HG02943 (cell line): ENCODE results near the gene ASB18.
"Not testable (repeated sequence)": the region's sequence is repeated elsewhere in the genome, so short reads cannot be mapped to it uniquely, and the experiment has no call there.

Source experiments
- ATAC-seq: cut with Tn5 transposase; IDR thresholded peaks from one replicate; pipeline ENCODE4 v1.9.1; 2021; ENCODE audit warnings: mild to moderate bottlenecking, low read depth, moderate library complexity; ENCODE audit not compliant: unreplicated experiment

Gene ASB18

DNA sequence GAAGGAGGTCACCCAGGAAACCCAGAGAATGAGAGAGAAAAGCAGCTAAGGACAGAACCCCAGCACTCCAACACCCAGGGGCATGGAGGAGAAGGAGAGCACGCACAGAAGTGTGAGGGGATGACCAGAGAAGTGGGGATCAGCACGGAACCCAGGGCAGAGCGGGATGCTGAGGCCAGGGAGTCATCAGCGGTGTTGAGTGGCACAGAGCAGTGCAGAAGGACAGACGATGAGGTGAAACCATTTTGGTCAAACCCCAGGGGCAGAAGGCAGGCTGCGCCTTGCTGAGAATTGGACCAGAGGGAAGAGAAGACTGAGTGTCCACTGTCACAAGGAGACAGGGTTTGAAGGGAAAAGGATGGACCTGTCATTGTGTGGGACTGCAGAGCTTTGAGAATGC is 23.4 kb upstream of the ASB18 start:
- ATAC-seq, result no peak

GRCh38 chr2:236286873-236287545 is 22.8 kb upstream of the ASB18 start:
- no peak for ATAC-seq

GRCh38 chr2:236284208-236284607 is 20.0 kb upstream of the ASB18 start:
- ATAC-seq, result no peak

GRCh38 chr2:236282406-236282805 is 18.2 kb upstream of the ASB18 start:
- no peak for ATAC-seq

GRCh38 chr2:236281423-236281822 is 17.2 kb upstream of the ASB18 start:
- no peak for ATAC-seq

DNA sequence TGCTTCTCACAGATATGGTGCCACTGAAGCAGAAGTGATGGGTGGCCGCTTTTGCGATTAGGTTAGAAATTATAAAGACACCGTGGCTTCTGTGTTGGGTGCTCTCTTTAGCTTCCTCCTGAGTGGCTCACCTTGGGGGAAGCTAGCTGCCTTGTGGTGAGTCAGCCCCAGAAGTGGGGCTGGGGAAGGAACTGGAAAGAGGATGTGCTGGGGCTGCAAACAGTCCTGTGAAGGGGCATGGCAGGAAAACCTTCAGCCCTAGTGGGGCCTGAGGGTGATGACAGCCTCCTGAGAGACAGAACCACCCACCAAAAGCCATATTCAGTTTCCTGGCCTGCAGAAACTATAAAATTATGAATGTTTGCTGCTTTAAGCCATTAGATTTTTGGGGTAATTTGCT is 8.9 kb upstream of the ASB18 start:
- ATAC-seq, result no peak

- no peak for ATAC-seq
Observed at GRCh38 chr2:236271851-236272250, 7.6 kb upstream of the ASB18 start.

- ATAC-seq, result not testable (repeated sequence)
Observed at GRCh38 chr2:236269876-236270275, 5.7 kb upstream of the ASB18 start.

GRCh38 chr2:236265675-236266074 is 1.5 kb upstream of the ASB18 start:
- no peak for ATAC-seq

DNA sequence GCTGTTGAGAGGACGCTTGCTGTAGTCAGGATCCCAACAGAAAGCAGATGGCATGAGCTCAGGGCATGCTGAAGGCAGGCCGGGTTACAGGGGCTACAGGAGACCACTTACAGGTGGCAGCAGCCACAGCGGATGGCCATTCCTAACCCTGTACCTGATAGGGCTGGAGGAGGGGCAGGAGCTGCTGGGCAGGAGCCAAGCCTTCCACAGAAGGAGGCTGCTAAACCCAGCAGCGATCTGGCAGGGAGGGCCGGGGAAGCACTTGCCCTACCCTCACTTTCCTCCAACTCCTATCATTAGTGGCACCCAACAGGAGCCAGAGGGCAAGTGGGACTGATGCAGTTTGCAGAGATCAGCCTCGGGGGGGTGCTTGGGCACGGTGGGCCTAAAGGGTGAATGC is 2.0 kb downstream of the ASB18 start:
- no peak for ATAC-seq

DNA sequence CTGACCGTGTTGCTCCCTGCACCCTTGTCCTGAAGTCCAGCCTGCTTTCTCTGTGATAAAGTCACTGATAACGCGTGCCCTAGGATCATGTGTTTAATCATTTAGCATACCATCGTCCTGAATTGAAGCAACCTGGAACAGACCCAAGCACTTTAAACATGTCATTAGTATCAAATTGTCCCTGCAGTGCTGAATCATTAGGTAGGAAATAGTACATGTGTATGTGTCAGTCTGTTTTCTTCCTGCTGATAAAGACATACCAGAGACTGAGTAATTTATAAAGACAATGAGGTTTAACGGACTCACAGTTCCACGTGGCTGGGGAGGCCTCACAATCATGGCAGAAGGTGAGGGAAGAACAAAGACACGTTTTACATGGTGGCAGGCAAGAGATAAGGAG is 2.8 kb downstream of the ASB18 start:
- ATAC-seq, result no peak

DNA sequence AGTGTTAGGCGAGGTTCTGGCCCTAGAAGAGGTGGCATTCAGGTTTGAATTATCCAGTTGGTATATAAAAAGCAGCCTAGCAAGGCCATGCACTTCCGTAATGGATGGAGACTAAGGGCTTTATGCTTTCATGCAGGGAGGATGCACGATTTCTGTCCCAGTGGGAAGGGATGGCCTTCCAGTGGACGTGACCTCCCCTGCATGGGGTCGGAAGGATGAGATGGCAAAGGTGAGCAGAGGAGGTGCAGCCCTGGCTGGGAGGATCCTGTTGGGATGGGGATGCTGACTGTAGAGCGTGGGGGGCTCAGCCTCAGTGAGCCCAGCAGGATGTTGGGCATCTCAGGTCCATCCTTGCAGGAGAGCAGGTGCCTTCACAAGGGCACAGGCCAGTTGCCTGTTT is 4.8 kb downstream of the ASB18 start:
- ATAC-seq, result no peak

GRCh38 chr2:236257575-236257974 is 6.6 kb downstream of the ASB18 start:
- no peak for ATAC-seq

DNA sequence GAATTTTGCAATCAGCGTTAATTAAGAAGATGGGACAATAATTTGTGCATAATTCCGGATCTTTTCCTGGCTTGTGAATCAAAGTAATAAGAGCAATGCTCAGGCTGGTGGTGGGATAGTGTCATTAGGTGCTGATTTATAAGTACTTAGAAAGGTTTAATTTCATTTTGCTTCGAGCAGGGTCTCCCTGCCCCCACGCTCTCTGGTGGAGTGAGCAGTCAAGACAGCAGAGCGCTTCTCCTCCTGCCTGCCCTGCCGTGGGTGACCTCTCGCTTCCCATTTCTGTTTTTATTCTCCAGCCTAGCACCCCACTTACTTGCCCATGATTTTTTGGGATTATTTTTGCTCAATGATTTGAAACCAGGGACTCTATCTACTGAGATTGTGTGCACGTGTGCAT is 7.1 kb downstream of the ASB18 start:
- ATAC-seq, result no peak

GRCh38 chr2:236256366-236256985 is 7.7 kb downstream of the ASB18 start:
- no peak for ATAC-seq

GRCh38 chr2:236254674-236255073 is 9.5 kb downstream of the ASB18 start:
- ATAC-seq, result no peak

DNA sequence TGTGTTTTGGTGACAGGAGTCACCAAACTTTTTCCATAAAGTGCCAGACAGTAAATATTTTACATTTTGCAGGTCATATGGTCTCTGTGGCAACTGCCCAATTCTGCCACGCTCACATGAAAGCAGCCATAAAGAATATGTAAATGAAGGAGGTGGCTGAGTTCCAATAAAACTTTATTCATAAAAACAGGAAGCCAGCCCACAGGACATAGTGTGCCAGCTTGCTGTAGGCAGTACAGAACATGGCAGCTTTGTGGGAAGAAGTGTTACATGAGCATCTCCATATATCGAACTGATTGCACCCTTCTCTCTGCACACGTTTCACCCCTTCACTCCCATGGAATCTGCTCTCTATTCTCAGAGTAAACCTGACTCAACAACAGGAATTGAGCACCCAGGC is 10.2 kb downstream of the ASB18 start:
- ATAC-seq, result no peak

DNA sequence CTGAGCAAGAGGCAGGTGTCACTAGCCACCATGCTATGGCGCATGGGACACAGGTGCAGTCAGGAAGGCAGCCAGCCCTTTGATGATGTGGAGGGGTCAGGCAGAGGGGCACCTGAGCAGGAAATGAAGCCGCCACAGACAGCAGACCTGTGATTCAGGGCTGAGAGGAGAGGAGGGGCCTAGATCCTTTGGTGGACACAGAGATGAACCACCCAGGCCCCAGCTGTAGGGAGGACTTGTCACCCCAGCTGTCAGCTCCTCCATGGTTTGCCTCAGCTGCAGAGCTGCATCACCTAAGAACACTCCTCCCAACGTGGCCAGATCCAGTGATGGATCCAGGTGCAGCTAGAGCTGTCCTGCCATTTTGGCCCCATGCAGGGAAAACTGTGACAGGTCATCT is 11.6 kb downstream of the ASB18 start:
- ATAC-seq, result no peak

DNA sequence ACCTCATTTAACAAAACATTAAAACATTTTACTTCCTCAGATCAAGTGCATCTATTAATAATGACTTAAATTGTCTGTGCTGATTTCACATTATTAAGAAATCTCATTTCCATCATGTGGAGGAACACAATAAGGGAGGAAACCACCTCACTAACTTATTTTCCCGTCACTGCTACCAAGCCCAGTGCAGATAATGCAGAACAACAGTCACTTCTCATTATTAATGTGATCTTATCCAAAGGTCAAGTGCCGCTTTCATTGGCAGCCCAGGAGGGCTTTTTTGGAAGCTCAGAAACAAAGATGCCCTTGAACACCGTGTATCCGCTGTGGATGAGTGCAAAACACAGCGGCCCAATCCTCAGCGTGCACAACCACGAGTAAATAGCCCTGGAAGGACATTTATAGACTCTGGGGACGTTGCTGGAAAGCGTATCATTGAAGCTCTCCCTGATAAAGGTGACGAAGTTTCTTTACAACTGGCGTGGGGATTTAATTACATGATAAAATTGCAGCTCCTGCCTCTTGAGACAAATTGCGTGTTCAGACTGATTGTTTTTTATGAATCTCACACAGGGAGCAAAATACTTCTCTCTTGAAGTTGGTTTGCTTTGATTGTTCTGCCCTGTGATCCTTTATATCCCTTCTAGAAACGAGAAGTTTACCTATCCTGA is 13.2 kb downstream of the ASB18 start:
- no peak for ATAC-seq

GRCh38 chr2:236250286-236250685 is 13.9 kb downstream of the ASB18 start:
- ATAC-seq, result no peak

DNA sequence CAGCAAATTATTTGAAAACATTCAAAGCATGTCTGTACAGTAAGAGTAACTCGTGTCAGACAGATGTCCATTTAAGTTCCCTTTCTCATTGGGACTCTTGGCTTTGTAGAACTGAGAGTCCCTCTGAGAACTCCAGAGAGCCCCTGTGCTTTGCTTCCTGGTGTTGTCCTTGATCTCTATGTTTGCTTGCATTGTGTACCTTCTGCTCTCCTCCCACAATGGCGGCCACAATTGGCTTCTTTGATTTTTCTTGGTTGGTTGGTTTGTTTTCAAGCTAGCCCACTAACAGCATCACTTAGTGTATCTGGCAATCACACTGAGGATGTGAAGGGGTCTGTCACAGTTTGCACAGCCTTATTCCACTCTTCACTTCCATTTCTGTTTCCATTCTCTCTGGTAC is 15.1 kb downstream of the ASB18 start:
- no peak for ATAC-seq

GRCh38 chr2:236246711-236247246 is 17.4 kb downstream of the ASB18 start:
- no peak for ATAC-seq
